Endothelial cell (in vitro differentiated cells): ENCODE data around the gene AGAP9. TPM values are rescaled to one million over a fixed set of nuclear protein-coding genes. Genes with fewer than 3 reads are reported as not detected.
"Not testable (repeated sequence)": the region's sequence is repeated elsewhere in the genome, so short reads cannot be mapped to it uniquely, and the experiment has no call there.

ENCODE experiments used
- DNase-seq: peaks from one replicate; pipeline ENCODE4 v3.0.0; 2021; ENCODE audit warnings: low spot score
- H3K27ac Mint-ChIP-seq: one replicate; pipeline ENCODE4 v1.8.0; 2021; ENCODE audit warnings: mixed read lengths, inconsistent platforms; ENCODE audit not compliant: unreplicated experiment
- H3K27me3 Mint-ChIP-seq: one replicate; pipeline ENCODE4 v1.8.0; 2021; ENCODE audit warnings: mild to moderate bottlenecking, moderate library complexity, mixed read lengths, inconsistent platforms; ENCODE audit not compliant: unreplicated experiment
- H3K36me3 Mint-ChIP-seq: one replicate; pipeline ENCODE4 v1.8.0; 2021; ENCODE audit warnings: mild to moderate bottlenecking, low read depth, mixed read lengths, inconsistent platforms; ENCODE audit not compliant: unreplicated experiment
- H3K4me1 Mint-ChIP-seq: one replicate; pipeline ENCODE4 v1.8.0; 2021; ENCODE audit warnings: mild to moderate bottlenecking, mixed read lengths, inconsistent platforms; ENCODE audit not compliant: unreplicated experiment
- H3K4me3 Mint-ChIP-seq: one replicate; pipeline ENCODE4 v1.8.0; 2021; ENCODE audit warnings: mild to moderate bottlenecking, mixed read lengths, inconsistent platforms; ENCODE audit not compliant: unreplicated experiment
- H3K9me3 Mint-ChIP-seq: one replicate; pipeline ENCODE4 v1.8.0; 2021; ENCODE audit warnings: mixed read lengths, inconsistent platforms; ENCODE audit not compliant: unreplicated experiment
- CTCF ChIP-seq: fragments of 200-600 bp; sonication (generic); IDR thresholded peaks from one replicate; pipeline ENCODE4 v1.5.0; 2021; ENCODE audit warnings: antibody characterized with exemption; ENCODE audit not compliant: unreplicated experiment
- total RNA-seq: library from RNA; stranded (reverse); fragmentation: NEBNext Ultra II Directional; extraction: Animal tissue kit (Norgen Biotek cat#: 25700); gene quantifications from one replicate; pipeline ENCODE4 v1.2.1, GENCODE V29; 2021; ENCODE audit not compliant: unreplicated experiment

Gene AGAP9
- total RNA-seq, 1 donor from 2014 or later, result 7.8 TPM

DNA sequence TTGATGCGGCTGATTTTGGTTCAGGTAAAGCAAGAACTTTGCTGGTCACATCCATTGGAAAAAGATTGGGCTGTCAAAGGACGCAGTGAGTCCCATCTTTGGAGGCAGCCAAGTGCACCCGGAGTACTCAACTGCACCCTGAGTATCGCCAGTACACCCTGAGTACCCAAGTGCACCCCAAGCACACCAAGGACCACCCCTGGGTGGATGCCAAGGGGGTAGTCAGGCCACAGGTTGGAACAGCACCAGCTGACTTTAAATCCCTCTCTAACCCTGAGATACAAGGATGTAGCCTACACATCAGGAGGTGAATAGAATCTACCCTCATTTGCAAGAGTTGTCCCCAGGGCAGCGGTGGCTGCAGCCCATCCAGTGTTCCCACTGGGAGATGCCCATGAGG lies 56.0 kb downstream of the AGAP9 start:
- not testable (repeated sequence) for H3K4me3 Mint-ChIP-seq, H3K36me3 Mint-ChIP-seq

DNA sequence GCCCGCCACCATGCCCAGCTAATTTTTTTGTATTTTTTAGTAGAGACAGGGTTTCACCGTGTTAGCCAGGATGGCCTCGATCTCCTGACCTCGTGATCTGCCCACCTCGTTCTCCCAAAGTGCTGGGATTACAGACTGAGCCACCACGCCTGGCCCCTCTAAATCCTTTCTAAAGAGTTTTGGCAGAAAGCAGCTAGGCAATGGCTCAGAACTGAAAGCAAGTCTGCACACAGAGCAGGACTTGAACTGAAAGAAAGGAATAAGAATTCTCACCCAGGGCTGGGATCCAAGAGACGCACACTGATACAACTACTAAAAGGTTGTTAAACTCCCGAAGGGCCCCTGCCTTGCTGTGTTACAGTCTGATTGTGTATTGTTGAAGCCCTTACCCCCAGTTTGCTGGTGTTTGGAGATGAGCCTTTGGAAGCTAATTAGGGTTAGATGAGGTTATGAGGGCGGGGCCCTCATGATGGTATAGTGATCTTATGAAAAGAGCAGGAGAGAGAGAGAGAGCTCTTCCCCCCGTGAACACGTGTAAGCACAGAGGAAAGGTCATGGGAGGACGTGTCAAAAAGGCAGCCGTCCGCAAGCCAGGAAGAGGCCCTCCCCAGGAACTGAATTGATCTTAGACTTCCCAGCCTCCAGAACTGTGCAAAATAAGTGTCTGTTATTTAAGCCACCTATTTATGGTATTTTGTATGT lies 58.1 kb downstream of the AGAP9 start:
- not testable (repeated sequence) for H3K9me3 Mint-ChIP-seq, H3K4me3 Mint-ChIP-seq, DNase-seq, H3K36me3 Mint-ChIP-seq, H3K27me3 Mint-ChIP-seq, H3K27ac Mint-ChIP-seq, H3K4me1 Mint-ChIP-seq

More for the DNA sequence above, 56.0 kb downstream of the AGAP9 start:
- H3K27me3 Mint-ChIP-seq, DNase-seq, H3K4me1 Mint-ChIP-seq, H3K9me3 Mint-ChIP-seq, H3K27ac Mint-ChIP-seq: not testable (repeated sequence)

- not testable (repeated sequence) for H3K4me1 Mint-ChIP-seq, H3K36me3 Mint-ChIP-seq, H3K27me3 Mint-ChIP-seq, H3K4me3 Mint-ChIP-seq, DNase-seq, H3K27ac Mint-ChIP-seq, H3K9me3 Mint-ChIP-seq
Measured at GRCh38 chr10:47462577-47463358, 60.7 kb downstream of the AGAP9 start.

- not testable (repeated sequence) for DNase-seq, H3K4me3 Mint-ChIP-seq, H3K27me3 Mint-ChIP-seq, H3K4me1 Mint-ChIP-seq, H3K27ac Mint-ChIP-seq, H3K36me3 Mint-ChIP-seq, H3K9me3 Mint-ChIP-seq
Measured at GRCh38 chr10:47461261-47461687, 62.2 kb downstream of the AGAP9 start.

DNA sequence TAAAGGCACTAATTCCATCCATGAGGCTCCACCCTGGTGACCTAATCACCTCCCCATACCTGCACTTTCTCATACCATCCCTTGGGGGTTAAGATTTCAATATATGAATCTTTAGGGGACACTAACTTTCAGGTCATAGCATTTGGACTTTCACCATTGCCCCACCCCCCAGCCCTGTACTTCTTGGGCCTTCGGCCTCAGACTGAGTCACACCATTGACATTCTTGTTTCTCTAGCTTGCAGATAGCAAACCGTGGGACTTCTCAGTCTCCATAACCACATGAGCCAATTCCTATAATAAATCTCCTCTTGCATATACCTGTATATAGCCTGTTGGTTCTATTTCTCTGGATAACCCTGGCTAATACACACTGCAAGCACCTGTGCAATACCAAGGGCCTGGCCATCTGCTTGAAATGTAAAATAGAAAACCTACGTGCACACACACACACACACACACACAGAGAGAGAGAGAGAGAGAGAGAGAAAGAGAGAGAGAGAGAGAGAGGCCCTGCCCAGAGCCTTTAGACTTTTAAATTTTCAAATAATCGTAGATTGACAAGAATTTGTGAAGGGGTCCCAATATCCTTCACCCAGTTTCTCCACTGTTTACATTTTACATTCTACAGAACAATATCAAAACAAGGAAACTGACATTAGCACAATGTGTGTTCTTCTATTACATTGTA lies 64.8 kb downstream of the AGAP9 start:
- H3K4me3 Mint-ChIP-seq, result no peak overlapping the region
- no peak overlapping the region for H3K27ac Mint-ChIP-seq
- peaks cover 5% of the 10 kb centered on the region for H3K36me3 Mint-ChIP-seq
- peaks cover 6% of the 10 kb centered on the region for H3K27me3 Mint-ChIP-seq
- no peaks in the 10 kb centered on the region for H3K4me1 Mint-ChIP-seq
- no peak for TF ChIP-seq CTCF
- no peak for DNase-seq
- H3K9me3 Mint-ChIP-seq, result no peaks in the 10 kb centered on the region

- H3K27ac Mint-ChIP-seq, result no peak overlapping the region
- H3K4me3 Mint-ChIP-seq, result no peak overlapping the region
- peaks cover 11% of the 10 kb centered on the region for H3K27me3 Mint-ChIP-seq
- H3K9me3 Mint-ChIP-seq, result no peaks in the 10 kb centered on the region
- TF ChIP-seq CTCF, result no peak
- peaks cover 5% of the 10 kb centered on the region for H3K36me3 Mint-ChIP-seq
- no peak for DNase-seq
- no peaks in the 10 kb centered on the region for H3K4me1 Mint-ChIP-seq
Measured at GRCh38 chr10:47457826-47458225, 65.6 kb downstream of the AGAP9 start.
